SK-MEL-5 (cell line): Measurements from ENCODE around the gene CMTM1. TPM values are rescaled to one million over a fixed set of nuclear protein-coding genes. Genes with fewer than 3 reads are reported as not detected.
A peak's percentile ranks its signal among the peaks of the same experiment; 100 is the strongest.
"Not testable (repeated sequence)": the region's sequence is repeated elsewhere in the genome, so short reads cannot be mapped to it uniquely, and the experiment has no call there.

ENCODE experiments used
- DNase-seq: peaks from one replicate; pipeline ENCODE4 v3.0.0-alpha.2; 2016; ENCODE audit warnings: low read depth, low spot score
- in situ Hi-C: cut with HindIII; loops from 2 replicates; pipeline ENCODE4 v1.10.0; 2016; ENCODE audit warnings: low sequenced_read_pairs, high pct_unique_total_duplicates, low pct_unique_long_range_greater_than_20kb
- total RNA-seq: library from RNA; depleted of rRNA; stranded (reverse); fragments of >200 nt; shearing (Covaris generic); gene quantifications from 2 replicates; pipeline ENCODE4 v1.2.3, GENCODE V29; 2014

The CMTM1 gene
- total RNA-seq, 1 experiment from 2014 or later, result 1.1 TPM

- in situ Hi-C loops, result no loop called here
- no peak for DNase-seq
Measured at GRCh38 chr16:66578651-66579531, 12.7 kb downstream of the CMTM1 start, which contains the start of gene CMTM2. TSS of gene CMTM2 (plus strand) at chr16:66579463. CDS start at chr16:66579608, 145 bp downstream.

- peak; percentile 28 for DNase-seq
Measured at GRCh38 chr16:66580605-66581209, 14.5 kb downstream of the CMTM1 start.

GRCh38 chr16:66581246-66581952, 15.2 kb downstream of the CMTM1 start:
- no peak for DNase-seq
- in situ Hi-C loops, result no loop called here

More at GRCh38 chr16:66580605-66581209, 14.5 kb downstream of the CMTM1 start:
- in situ Hi-C loops, result no loop called here

GRCh38 chr16:66585481-66586239, 19.4 kb downstream of the CMTM1 start:
- in situ Hi-C loops, result no loop called here
- no peak for DNase-seq

GRCh38 chr16:66587881-66588600, 21.8 kb downstream of the CMTM1 start:
- no peak for DNase-seq
- in situ Hi-C loops, result no loop called here

- DNase-seq, result peak; percentile 58
- in situ Hi-C loops, result no loop called here
Measured at GRCh38 chr16:66588981-66589713, 22.9 kb downstream of the CMTM1 start.

GRCh38 chr16:66590322-66590721, 24.1 kb downstream of the CMTM1 start:
- in situ Hi-C loops, result no loop called here
- no peak for DNase-seq

GRCh38 chr16:66591018-66591417, 24.8 kb downstream of the CMTM1 start:
- in situ Hi-C loops, result no loop called here
- DNase-seq, result no peak

- no peak for DNase-seq
- in situ Hi-C loops, result no loop called here
Measured at GRCh38 chr16:66592241-66592640, 26.0 kb downstream of the CMTM1 start.

- in situ Hi-C loops, result no loop called here
Measured at GRCh38 chr16:66592814-66593213, 26.6 kb downstream of the CMTM1 start.

GRCh38 chr16:66594739-66595138, 28.5 kb downstream of the CMTM1 start:
- in situ Hi-C loops, result no loop called here
- DNase-seq, result no peak

More at GRCh38 chr16:66592814-66593213, 26.6 kb downstream of the CMTM1 start:
- DNase-seq, result no peak

GRCh38 chr16:66596559-66596958, 30.3 kb downstream of the CMTM1 start:
- DNase-seq, in situ Hi-C loops: not testable (repeated sequence)

- in situ Hi-C loops, result no loop called here
- DNase-seq, result no peak
Measured at GRCh38 chr16:66596986-66597848, 31.0 kb downstream of the CMTM1 start.

- no peak for DNase-seq
- in situ Hi-C loops, result no loop called here
Measured at GRCh38 chr16:66598111-66598510, 31.9 kb downstream of the CMTM1 start.

- DNase-seq, result no peak
- in situ Hi-C loops, result no loop called here
Measured at GRCh38 chr16:66599726-66600125, 33.5 kb downstream of the CMTM1 start.

- no peak for DNase-seq
- in situ Hi-C loops, result no loop called here
Measured at GRCh38 chr16:66600477-66600876, 34.2 kb downstream of the CMTM1 start.
